Liver (tissue), 9 donors: ENCODE results near the gene SORCS2. TPM values are rescaled to one million over a fixed set of nuclear protein-coding genes. Genes with fewer than 3 reads are reported as not detected.

Source experiments
- DNase-seq: peaks from one replicate; pipeline ENCODE4 v3.0.0-alpha.2; 2017; ENCODE audit warnings: low spot score
- H3K27ac ChIP-seq, 2 donors: one replicate each; pipeline ENCODE4 v1.7.0; 2013; ENCODE audit warnings: inconsistent platforms in 2 of 2, low read length in 2 of 2, control low read depth in 1 of 2, low read depth in 1 of 2, mild to moderate bottlenecking in 1 of 2
- H3K27me3 ChIP-seq, 4 donors: one replicate each; pipeline versions ENCODE4 v1.6.1 to v1.7.0; 2013; ENCODE audit warnings: low read length in 3 of 4, inconsistent platforms in 1 of 4, mild to moderate bottlenecking in 1 of 4, moderate library complexity in 1 of 4; ENCODE audit not compliant: control insufficient read depth in 4 of 4, insufficient read depth in 4 of 4
- H3K36me3 ChIP-seq, 4 donors: one replicate each; pipeline versions ENCODE4 v1.6.1 to v1.7.0; 2013; ENCODE audit warnings: low read length in 3 of 4, mild to moderate bottlenecking in 3 of 4, low read depth in 1 of 4, moderate library complexity in 1 of 4; ENCODE audit not compliant: control insufficient read depth in 4 of 4, insufficient read depth in 3 of 4
- H3K4me1 ChIP-seq, 4 donors: one replicate each; pipeline versions ENCODE4 v1.6.1 to v1.7.0; 2013; ENCODE audit warnings: low read length in 3 of 4, mild to moderate bottlenecking in 3 of 4, moderate library complexity in 1 of 4; ENCODE audit not compliant: control insufficient read depth in 4 of 4, insufficient read depth in 4 of 4
- H3K4me3 ChIP-seq, 3 donors: one replicate each; pipeline versions ENCODE4 v1.6.1 to v1.7.0; 2013; ENCODE audit warnings: low read length in 3 of 3, control low read depth in 1 of 3, low read depth in 1 of 3, mild to moderate bottlenecking in 1 of 3
- H3K9ac ChIP-seq, 2 donors: one replicate each; pipeline ENCODE4 v1.7.0; 2013; ENCODE audit warnings: low read length in 2 of 2, mild to moderate bottlenecking in 2 of 2, moderate library complexity in 2 of 2, control low read depth in 1 of 2, low read depth in 1 of 2
- H3K9me3 ChIP-seq, 4 donors: one replicate each; pipeline versions ENCODE4 v1.6.1 to v1.7.0; 2013; ENCODE audit warnings: low read length in 3 of 4; ENCODE audit not compliant: control insufficient read depth in 4 of 4
- ATF3 ChIP-seq: IDR thresholded peaks from 2 replicates; pipeline ENCODE4 v1.6.1; 2016; ENCODE audit warnings: antibody characterized with exemption
- CTCF ChIP-seq: fragments of 150-350 bp; IDR thresholded peaks from 2 replicates; pipeline ENCODE4 v1.5.1; 2017; ENCODE audit warnings: improper control_type of control experiment, low read depth, low read length; ENCODE audit not compliant: missing input control
- EGR1 ChIP-seq, 2 donors: IDR thresholded peaks; 2 replicates each; pipeline ENCODE4 v1.6.1; 2016 to 2018; ENCODE audit warnings: antibody characterized with exemption in 2 of 2, low read depth in 2 of 2
- FOXA1 ChIP-seq: IDR thresholded peaks from 2 replicates; pipeline ENCODE4 v1.6.1; 2016; ENCODE audit warnings: antibody characterized with exemption
- FOXA2 ChIP-seq: IDR thresholded peaks from 2 replicates; pipeline ENCODE4 v1.6.1; 2016; ENCODE audit warnings: antibody characterized with exemption
- GABPA ChIP-seq, 2 donors: IDR thresholded peaks in 1 of 2; conservative IDR thresholded peaks in 1 of 2; 2 replicates each; pipeline ENCODE4 v1.6.1; 2016; ENCODE audit warnings: antibody characterized with exemption in 2 of 2, mild to moderate bottlenecking in 1 of 2, moderate library complexity in 1 of 2
- HNF4A ChIP-seq, 2 donors: conservative IDR thresholded peaks; 2 replicates each; pipeline ENCODE4 v1.6.1; 2016; ENCODE audit warnings: antibody characterized with exemption in 2 of 2, mild to moderate bottlenecking in 2 of 2
- HNF4G ChIP-seq: IDR thresholded peaks from 2 replicates; pipeline ENCODE4 v1.6.1; 2016; ENCODE audit warnings: antibody characterized with exemption
- JUND ChIP-seq, 2 donors: IDR thresholded peaks; 2 replicates each; pipeline ENCODE4 v1.6.1; 2016; ENCODE audit warnings: antibody characterized with exemption in 2 of 2
- MAX ChIP-seq: IDR thresholded peaks from 2 replicates; pipeline ENCODE4 v1.6.1; 2016; ENCODE audit warnings: antibody characterized with exemption
- NR2F2 ChIP-seq: IDR thresholded peaks from 2 replicates; pipeline ENCODE4 v1.6.1; 2016; ENCODE audit warnings: antibody characterized with exemption
- RAD21 ChIP-seq, 2 donors: IDR thresholded peaks; 2 replicates each; pipeline ENCODE4 v1.6.1; 2016; ENCODE audit warnings: antibody characterized with exemption in 2 of 2, mild to moderate bottlenecking in 2 of 2
- REST ChIP-seq: IDR thresholded peaks from 2 replicates; pipeline ENCODE4 v1.6.1; 2016; ENCODE audit warnings: antibody characterized with exemption, mild to moderate bottlenecking
- RXRA ChIP-seq, 2 donors: IDR thresholded peaks; 2 replicates each; pipeline ENCODE4 v1.6.1; 2017 to 2018; ENCODE audit warnings: antibody characterized with exemption in 2 of 2, mild to moderate bottlenecking in 1 of 2
- SP1 ChIP-seq: IDR thresholded peaks from 2 replicates; pipeline ENCODE4 v1.6.1; 2018; ENCODE audit warnings: antibody characterized with exemption, mild to moderate bottlenecking
- YY1 ChIP-seq: IDR thresholded peaks from 2 replicates; pipeline ENCODE4 v1.6.1; 2016; ENCODE audit warnings: antibody characterized with exemption, mild to moderate bottlenecking
- ZBTB33 ChIP-seq: IDR thresholded peaks from 2 replicates; pipeline ENCODE4 v1.6.1; 2016; ENCODE audit warnings: antibody characterized with exemption
- WGBS: extraction: QIAGEN DNeasy Blood & Tissue Kit; methylation state at CpG from one replicate; pipeline ENCODE4 v1.1.7; 2013; 5-methylcytosine and 5-hydroxymethylcytosine counted together
- polyA plus RNA-seq, 2 donors: library from polyadenylated mRNA; stranded (reverse) in 1 of 2; unstranded in 1 of 2; fragments of 200-250 nt in 1 of 2; fragments of >200 nt in 1 of 2; fragmentation: Nextera tagmentation in 1 of 2; extraction: Ambion mirVana in 1 of 2; gene quantifications; one replicate each; pipeline versions ENCODE4 v1.2.1 to v1.2.3, GENCODE V29; 2013 to 2015
- total RNA-seq, 2 donors: library from RNA; depleted of rRNA; stranded (reverse); fragments of >200 nt; gene quantifications; one replicate each; pipeline ENCODE4 v1.2.3, GENCODE V29; 2014
- donor health status: healthy.
- donor health status: healthy.
- donor health status: healthy.
- donor health status: healthy.
- donor health status: healthy.

The SORCS2 gene
- total and polyA plus RNA-seq, 4 donors: 0.10 to 1.4 (median 0.92) TPM

GRCh38 chr4:7297374-7297773 lies 105.0 kb downstream of the SORCS2 start:
- Histone ChIP-seq H3K4me1 (no peaks in the 10 kb centered on the region), H3K4me3 (no peak overlapping the region), H3K9ac (no peak overlapping the region), H3K27ac (no peak overlapping the region), H3K27me3 (no peaks in the 10 kb centered on the region), H3K36me3 (no peaks in the 10 kb centered on the region), H3K9me3 (no peaks in the 10 kb centered on the region)
- TF ChIP-seq NR2F2 (no peak), ATF3 (no peak), JUND (IDR thresholded peaks at IDR 0.05) (no peak)
- DNase-seq: no peak
- 78% methylated on average over 9 of the region's 9 CpGs for WGBS

GRCh38 chr4:7297881-7298280 lies 105.5 kb downstream of the SORCS2 start:
- Histone ChIP-seq H3K27me3 (no peaks in the 10 kb centered on the region), H3K27ac (no peak overlapping the region), H3K4me3 (no peak overlapping the region), H3K36me3 (no peaks in the 10 kb centered on the region), H3K4me1 (no peaks in the 10 kb centered on the region), H3K9me3 (no peaks in the 10 kb centered on the region), H3K9ac (no peak overlapping the region)
- no peak for DNase-seq
- 87% methylated on average over 8 of the region's 8 CpGs for WGBS
- TF ChIP-seq NR2F2: no peak
- TF ChIP-seq YY1: no peak
- TF ChIP-seq HNF4A (conservative IDR thresholded peaks at IDR 0.05): no peak
- no peak for TF ChIP-seq JUND (IDR thresholded peaks at IDR 0.05)
- TF ChIP-seq FOXA2: no peak
- no peak for TF ChIP-seq GABPA (IDR thresholded peaks at IDR 0.05 in 1 of 2, conservative IDR thresholded peaks at IDR 0.05 in 1 of 2)
- TF ChIP-seq RAD21 (IDR thresholded peaks at IDR 0.05): no peak
- no peak for TF ChIP-seq FOXA1
- no peak for TF ChIP-seq CTCF
- TF ChIP-seq ZBTB33: no peak
- TF ChIP-seq RXRA (IDR thresholded peaks at IDR 0.05): no peak
- no peak for TF ChIP-seq MAX
- TF ChIP-seq HNF4G: no peak
- no peak for TF ChIP-seq EGR1 (IDR thresholded peaks at IDR 0.05; ENCODE audit: low read depth in 2 of 2)
- TF ChIP-seq REST: no peak
- no peak for TF ChIP-seq ATF3
- no peak for TF ChIP-seq SP1
